Prostate gland (tissue), 2 donors: ENCODE measurements around the gene MET. TPM values are rescaled to one million over a fixed set of nuclear protein-coding genes. Genes with fewer than 3 reads are reported as not detected.

Source experiments
- DNase-seq: peaks from one replicate; pipeline ENCODE4 v3.0.0-alpha.2; 2019; ENCODE audit warnings: low spot score
- H3K27ac ChIP-seq, 2 donors: fragments of 200-600 bp; sonication (generic); 2 replicates each; pipeline ENCODE4 v1.5.1; 2017 to 2019
- H3K27me3 ChIP-seq: fragments of 200-600 bp; sonication (generic); replicated peaks from 2 replicates; pipeline ENCODE4 v1.5.1; 2019; ENCODE audit not compliant: insufficient read depth
- H3K36me3 ChIP-seq, 2 donors: fragments of 200-600 bp; sonication (generic); 1 replicate in 1 of 2; 2 replicates in 1 of 2; pipeline versions ENCODE4 v1.5.1 to v1.8.1; 2017 to 2019
- H3K4me1 ChIP-seq: fragments of 200-600 bp; sonication (generic); replicated peaks from 2 replicates; pipeline ENCODE4 v1.5.1; 2019
- H3K4me3 ChIP-seq, 2 donors: fragments of 200-600 bp; sonication (generic); 2 replicates each; pipeline ENCODE4 v1.5.1; 2017 to 2019
- H3K9me3 ChIP-seq: fragments of 200-600 bp; sonication (generic); 2 replicates; pipeline ENCODE4 v1.5.1; 2017
- CTCF ChIP-seq, 4 experiments: fragments of 200-600 bp in 2 of 4; fragments of 450-650 bp in 2 of 4; sonication (generic) in 2 of 4; IDR thresholded peaks; 1 replicate in 3 of 4; 2 replicates in 1 of 4; pipeline ENCODE4 v1.5.1; 2016 to 2019; ENCODE audit warnings: antibody characterized with exemption in 4 of 4, mild to moderate bottlenecking in 2 of 4, moderate library complexity in 2 of 4
- POLR2A ChIP-seq: fragments of 450-650 bp; IDR thresholded peaks from one replicate; pipeline ENCODE4 v1.6.1; 2016; ENCODE audit warnings: antibody characterized with exemption, mild to moderate bottlenecking
- POLR2AphosphoS5 ChIP-seq: sonication (generic); formaldehyde crosslinking; IDR thresholded peaks from one replicate; pipeline ENCODE4 v1.6.1; 2017; ENCODE audit warnings: antibody characterized with exemption
- WGBS: methylation state at CpG from one replicate; pipeline ENCODE4 v1.1.5; 2018; 5-methylcytosine and 5-hydroxymethylcytosine counted together
- intact Hi-C: fragments of 100-400 bp; cut with DNase I; formaldehyde crosslinking; loops from one replicate; pipeline ENCODE4 v1.14.2; 2022
- total RNA-seq, 2 donors: library from RNA; depleted of rRNA; stranded (reverse); fragments of >200 nt; gene quantifications; one replicate each; pipeline ENCODE4 v1.1.0, GENCODE V29; 2016

Gene MET
- total RNA-seq, 2 donors from 2014 or later, result 14.2 to 17.0 TPM

- no peak overlapping the region for H3K27ac ChIP-seq
- H3K9me3 ChIP-seq, result no peaks in the 10 kb centered on the region
- no peak for DNase-seq
- intact Hi-C loops, result no loop called here
- no peaks in the 10 kb centered on the region for H3K36me3 ChIP-seq
- TF ChIP-seq POLR2AphosphoS5, result no peak
- TF ChIP-seq POLR2A, result no peak
- no peak for TF ChIP-seq CTCF (IDR thresholded peaks at IDR 0.05)
- no peaks in the 10 kb centered on the region for H3K27me3 ChIP-seq
- 89% methylated on average over 8 of the region's 8 CpGs for WGBS
- H3K4me1 ChIP-seq, result no peaks in the 10 kb centered on the region
- no peak overlapping the region for H3K4me3 ChIP-seq
Measured at GRCh38 chr7:116736927-116737715, 65.1 kb downstream of the MET start.

- no peaks in the 10 kb centered on the region for H3K36me3 ChIP-seq
- DNase-seq, result no peak
- 29% methylated on average over 1 of the region's 1 CpG for WGBS
- no peak for TF ChIP-seq POLR2A
- no peak for TF ChIP-seq POLR2AphosphoS5
- H3K27ac ChIP-seq, result no peak overlapping the region
- intact Hi-C loops, result no loop called here
- H3K27me3 ChIP-seq, result no peaks in the 10 kb centered on the region
- no peaks in the 10 kb centered on the region for H3K4me1 ChIP-seq
- no peaks in the 10 kb centered on the region for H3K9me3 ChIP-seq
- H3K4me3 ChIP-seq, result no peak overlapping the region
Measured at GRCh38 chr7:116738378-116738777, 66.4 kb downstream of the MET start.

- no peak for TF ChIP-seq POLR2A
- no peak for TF ChIP-seq CTCF (IDR thresholded peaks at IDR 0.05)
- no peak for TF ChIP-seq POLR2AphosphoS5
- intact Hi-C loops, result no loop called here
- no peak overlapping the region for H3K4me3 ChIP-seq
Measured at GRCh38 chr7:116739307-116739706, 67.3 kb downstream of the MET start.

GRCh38 chr7:116740231-116740630 lies 68.2 kb downstream of the MET start:
- no peak for TF ChIP-seq POLR2AphosphoS5
- TF ChIP-seq POLR2A, result no peak
- no peak for TF ChIP-seq CTCF (IDR thresholded peaks at IDR 0.05)
- Histone ChIP-seq H3K36me3 (no peaks in the 10 kb centered on the region), H3K27ac (no peak overlapping the region), H3K4me1 (no peaks in the 10 kb centered on the region), H3K4me3 (no peak overlapping the region), H3K27me3 (no peaks in the 10 kb centered on the region), H3K9me3 (no peaks in the 10 kb centered on the region)
- intact Hi-C loops, result no loop called here
- no peak for DNase-seq
- 97% methylated on average over 1 of the region's 1 CpG for WGBS

More at GRCh38 chr7:116739307-116739706, 67.3 kb downstream of the MET start:
- 85% methylated on average over 2 of the region's 2 CpGs for WGBS
- DNase-seq, result no peak
- Histone ChIP-seq H3K27me3 (no peaks in the 10 kb centered on the region), H3K27ac (no peak overlapping the region), H3K36me3 (no peaks in the 10 kb centered on the region), H3K4me1 (no peaks in the 10 kb centered on the region), H3K9me3 (no peaks in the 10 kb centered on the region)

GRCh38 chr7:116740755-116741462 lies 68.9 kb downstream of the MET start:
- Histone ChIP-seq H3K9me3 (no peaks in the 10 kb centered on the region), H3K27ac (no peak overlapping the region), H3K27me3 (no peaks in the 10 kb centered on the region), H3K36me3 (no peaks in the 10 kb centered on the region), H3K4me1 (no peaks in the 10 kb centered on the region), H3K4me3 (no peak overlapping the region)
- TF ChIP-seq CTCF (IDR thresholded peaks at IDR 0.05) (no peak), POLR2A (no peak), POLR2AphosphoS5 (no peak)
- intact Hi-C loops, result no loop called here
- WGBS, result 83% methylated on average over 9 of the region's 9 CpGs
- DNase-seq, result no peak
